HTERT RPE-1 (cell line): ENCODE data around the gene PHF13.

Source experiments
- in situ Hi-C: fragments of 300-500 bp; cut with MboI; formaldehyde crosslinking; loops from 4 replicates; pipeline ENCODE4 v1.14.3; 2020; ENCODE audit warnings: low sequenced_read_pairs

PHF13 gene

GRCh38 chr1:6613361-6614018 is at the start of gene PHF13:
Gene PHF13 (plus strand): TSS chr1:6613731. CDS start chr1:6614067, 336 bp downstream.
- in situ Hi-C loops = no loop called here

- in situ Hi-C loops = no loop called here
Measured at GRCh38 chr1:6569033-6569432, 44.5 kb upstream of the PHF13 start.

- in situ Hi-C loops = no loop called here
Measured at GRCh38 chr1:6570100-6570499, 43.4 kb upstream of the PHF13 start.

GRCh38 chr1:6570987-6571386 is 42.5 kb upstream of the PHF13 start:
- in situ Hi-C loops = no loop called here

- in situ Hi-C loops = no loop called here
Measured at GRCh38 chr1:6572653-6573383, 40.7 kb upstream of the PHF13 start.

GRCh38 chr1:6574025-6574620 is 39.4 kb upstream of the PHF13 start:
- in situ Hi-C loops = no loop called here

GRCh38 chr1:6574818-6575217 is 38.7 kb upstream of the PHF13 start:
- in situ Hi-C loops = no loop called here

GRCh38 chr1:6577831-6578525 is 35.6 kb upstream of the PHF13 start:
- in situ Hi-C loops = no loop called here

- in situ Hi-C loops = no loop called here
Measured at GRCh38 chr1:6578624-6579373, 34.7 kb upstream of the PHF13 start.

GRCh38 chr1:6579374-6580118 is 34.0 kb upstream of the PHF13 start, which contains the start of gene ZBTB48:
Gene ZBTB48 (plus strand): TSS chr1:6579994. CDS start chr1:6580610, 616 bp downstream.
- in situ Hi-C loops = no loop called here

- in situ Hi-C loops = no loop called here
Measured at GRCh38 chr1:6580119-6580592, 33.4 kb upstream of the PHF13 start.

GRCh38 chr1:6580593-6581409 is 32.7 kb upstream of the PHF13 start:
- in situ Hi-C loops = no loop called here

GRCh38 chr1:6581561-6582305 is 31.8 kb upstream of the PHF13 start:
- in situ Hi-C loops = no loop called here

GRCh38 chr1:6582370-6582769 is 31.2 kb upstream of the PHF13 start:
- in situ Hi-C loops = no loop called here

GRCh38 chr1:6584126-6585080 is 29.1 kb upstream of the PHF13 start:
- in situ Hi-C loops = no loop called here

GRCh38 chr1:6585081-6585722 is 28.3 kb upstream of the PHF13 start:
- in situ Hi-C loops = no loop called here

GRCh38 chr1:6585841-6586240 is 27.7 kb upstream of the PHF13 start:
- in situ Hi-C loops = no loop called here
